K562 (cell line): Measurements from ENCODE around the gene PTH2. TPM values are rescaled to one million over a fixed set of nuclear protein-coding genes. Genes with fewer than 3 reads are reported as not detected.

Experiments used
- ARID2 ChIP-seq: fragments of 450-650 bp; IDR thresholded peaks from 2 replicates; pipeline ENCODE4 v1.6.1; 2017; ENCODE audit warnings: antibody characterized with exemption, mild to moderate bottlenecking
- ARID3B ChIP-seq: fragments of 250-450 bp; sonication (Bioruptor Pico); IDR thresholded peaks from 2 replicates; pipeline ENCODE4 v1.4.0; 2020; ENCODE audit warnings: borderline replicate concordance
- BRCA1 ChIP-seq, 2 experiments: fragments of 450-650 bp in 1 of 2; sonication (generic) in 1 of 2; formaldehyde crosslinking in 1 of 2; IDR thresholded peaks; 2 replicates each; pipeline versions ENCODE4 v1.5.0 to v1.6.1; 2017 to 2020; ENCODE audit warnings: mild to moderate bottlenecking in 1 of 2, missing genetic modification reagents in 1 of 2
- CHD2 ChIP-seq: IDR thresholded peaks from 2 replicates; pipeline ENCODE4 v1.6.1; 2011; ENCODE audit warnings: low read depth, low read length
- CXXC5 ChIP-seq: fragments of 250-450 bp; sonication (Bioruptor Pico); IDR thresholded peaks from 2 replicates; pipeline ENCODE4 v1.8.0; 2022; ENCODE audit warnings: inconsistent platforms, mild to moderate bottlenecking, moderate library complexity
- EGR1 ChIP-seq: fragments of 450-650 bp; conservative IDR thresholded peaks from 2 replicates; pipeline ENCODE4 v1.6.1; 2017; ENCODE audit warnings: mild to moderate bottlenecking
- HMGN3 ChIP-seq: IDR thresholded peaks from 2 replicates; pipeline ENCODE4 v1.6.1; 2011; ENCODE audit warnings: borderline replicate concordance, low read depth, mild to moderate bottlenecking, mixed read lengths, low read length; ENCODE audit not compliant: insufficient read length; ENCODE audit errors: extremely low read depth
- HNRNPH1 ChIP-seq: fragments of 200-400 bp; formaldehyde crosslinking; optimal IDR thresholded peaks from 2 replicates; pipeline ENCODE3; 2017; ENCODE audit warnings: low read depth, mild to moderate bottlenecking, low read length, moderate library complexity
- MTA1 ChIP-seq: fragments of 450-650 bp; IDR thresholded peaks from 2 replicates; pipeline ENCODE4 v1.6.1; 2017; ENCODE audit warnings: borderline replicate concordance
- NCOA4 ChIP-seq: fragments of 450-650 bp; IDR thresholded peaks from 2 replicates; pipeline ENCODE4 v1.6.1; 2018; ENCODE audit warnings: mild to moderate bottlenecking; ENCODE audit not compliant: partially characterized antibody
- NFIX ChIP-seq: fragments of 250-450 bp; sonication (Bioruptor Pico); IDR thresholded peaks from 2 replicates; pipeline ENCODE4 v1.4.0; 2020; ENCODE audit warnings: low read depth, mild to moderate bottlenecking, moderate library complexity
- PYGO2 ChIP-seq: fragments of 450-650 bp; IDR thresholded peaks from 2 replicates; pipeline ENCODE4 v1.6.1; 2016; ENCODE audit warnings: mild to moderate bottlenecking, missing genetic modification characterization, moderate library complexity, missing compliant biosample characterization
- ZNF212 ChIP-seq: fragments of 450-650 bp; formaldehyde crosslinking; IDR thresholded peaks from 2 replicates; pipeline ENCODE4 v1.4.0; 2020; ENCODE audit warnings: mild to moderate bottlenecking
- ZNF263 ChIP-seq: sonication (generic); formaldehyde crosslinking; IDR thresholded peaks from 2 replicates; pipeline ENCODE4 v1.8.0; 2022; ENCODE audit warnings: mild to moderate bottlenecking, missing genetic modification reagents, borderline replicate concordance
- polyA plus RNA-seq, 8 experiments: library from polyadenylated mRNA; depleted of rRNA in 4 of 8; stranded (reverse) in 5 of 8; unstranded in 3 of 8; fragments of >200 nt; fragmentation: Nextera tagmentation in 2 of 8; fragmentation: Illumina TruSeq in 1 of 8; extraction: Ambion mirVana in 2 of 8; extraction: Trizol in 1 of 8; gene quantifications; 2 replicates each; pipeline versions ENCODE4 v1.2.1 to v1.2.3, GENCODE V29; 2011 to 2014; ENCODE audit warnings: inconsistent platforms in 1 of 8, missing spikeins in 1 of 8
- total RNA-seq, 7 experiments: library from RNA; depleted of rRNA in 6 of 7; stranded (reverse); fragments of >200 nt in 6 of 7; fragmentation: Illumina TruSeq in 2 of 7; extraction: Trizol in 2 of 7; gene quantifications; 2 replicates each; pipeline versions ENCODE4 v1.2.1 to v1.2.3, GENCODE V29; 2011 to 2021; ENCODE audit warnings: low replicate concordance in 1 of 7
- TF ChIP-seq, protein P1 (sequence below): sonication (generic); formaldehyde crosslinking; IDR thresholded peaks from 2 replicates; pipeline ENCODE4 v1.8.0; 2022; ENCODE audit warnings: mild to moderate bottlenecking, missing genetic modification reagents
- TF ChIP-seq, protein P2 (sequence below), 2 experiments: fragments of 450-650 bp; IDR thresholded peaks; 2 replicates each; pipeline ENCODE4 v1.6.1; 2018; ENCODE audit warnings: mild to moderate bottlenecking in 2 of 2, low read depth in 1 of 2; ENCODE audit not compliant: partially characterized antibody in 2 of 2
- TF ChIP-seq, protein P3 (sequence below): sonication (generic); formaldehyde crosslinking; IDR thresholded peaks from 2 replicates; pipeline ENCODE4 v1.8.0; 2022; ENCODE audit warnings: mild to moderate bottlenecking, missing genetic modification reagents

Gene PTH2
- total and polyA plus RNA-seq, 9 of the 15 experiments (the other 6 are each of a cell fraction or from before 2014, with no cell fraction given): 1.3 TPM; not detected in 8

GRCh38 chr19:49430678-49431329 is 7.6 kb upstream of the PTH2 start (continued):
- TF ChIP-seq, protein P1, sequence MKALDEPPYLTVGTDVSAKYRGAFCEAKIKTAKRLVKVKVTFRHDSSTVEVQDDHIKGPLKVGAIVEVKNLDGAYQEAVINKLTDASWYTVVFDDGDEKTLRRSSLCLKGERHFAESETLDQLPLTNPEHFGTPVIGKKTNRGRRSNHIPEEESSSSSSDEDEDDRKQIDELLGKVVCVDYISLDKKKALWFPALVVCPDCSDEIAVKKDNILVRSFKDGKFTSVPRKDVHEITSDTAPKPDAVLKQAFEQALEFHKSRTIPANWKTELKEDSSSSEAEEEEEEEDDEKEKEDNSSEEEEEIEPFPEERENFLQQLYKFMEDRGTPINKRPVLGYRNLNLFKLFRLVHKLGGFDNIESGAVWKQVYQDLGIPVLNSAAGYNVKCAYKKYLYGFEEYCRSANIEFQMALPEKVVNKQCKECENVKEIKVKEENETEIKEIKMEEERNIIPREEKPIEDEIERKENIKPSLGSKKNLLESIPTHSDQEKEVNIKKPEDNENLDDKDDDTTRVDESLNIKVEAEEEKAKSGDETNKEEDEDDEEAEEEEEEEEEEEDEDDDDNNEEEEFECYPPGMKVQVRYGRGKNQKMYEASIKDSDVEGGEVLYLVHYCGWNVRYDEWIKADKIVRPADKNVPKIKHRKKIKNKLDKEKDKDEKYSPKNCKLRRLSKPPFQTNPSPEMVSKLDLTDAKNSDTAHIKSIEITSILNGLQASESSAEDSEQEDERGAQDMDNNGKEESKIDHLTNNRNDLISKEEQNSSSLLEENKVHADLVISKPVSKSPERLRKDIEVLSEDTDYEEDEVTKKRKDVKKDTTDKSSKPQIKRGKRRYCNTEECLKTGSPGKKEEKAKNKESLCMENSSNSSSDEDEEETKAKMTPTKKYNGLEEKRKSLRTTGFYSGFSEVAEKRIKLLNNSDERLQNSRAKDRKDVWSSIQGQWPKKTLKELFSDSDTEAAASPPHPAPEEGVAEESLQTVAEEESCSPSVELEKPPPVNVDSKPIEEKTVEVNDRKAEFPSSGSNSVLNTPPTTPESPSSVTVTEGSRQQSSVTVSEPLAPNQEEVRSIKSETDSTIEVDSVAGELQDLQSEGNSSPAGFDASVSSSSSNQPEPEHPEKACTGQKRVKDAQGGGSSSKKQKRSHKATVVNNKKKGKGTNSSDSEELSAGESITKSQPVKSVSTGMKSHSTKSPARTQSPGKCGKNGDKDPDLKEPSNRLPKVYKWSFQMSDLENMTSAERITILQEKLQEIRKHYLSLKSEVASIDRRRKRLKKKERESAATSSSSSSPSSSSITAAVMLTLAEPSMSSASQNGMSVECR: 0 out of 2 replicates have a peak, but pooled peaks have one; percentile 29
- no peak for TF ChIP-seq CXXC5
- TF ChIP-seq PYGO2: no peak
- TF ChIP-seq CHD2: no peak
- TF ChIP-seq BRCA1 (IDR thresholded peaks at IDR 0.05): no peak
- TF ChIP-seq BRCA1 (CRISPR knock-in tag; IDR thresholded peaks at IDR 0.05): no peak
- TF ChIP-seq, protein P2, sequence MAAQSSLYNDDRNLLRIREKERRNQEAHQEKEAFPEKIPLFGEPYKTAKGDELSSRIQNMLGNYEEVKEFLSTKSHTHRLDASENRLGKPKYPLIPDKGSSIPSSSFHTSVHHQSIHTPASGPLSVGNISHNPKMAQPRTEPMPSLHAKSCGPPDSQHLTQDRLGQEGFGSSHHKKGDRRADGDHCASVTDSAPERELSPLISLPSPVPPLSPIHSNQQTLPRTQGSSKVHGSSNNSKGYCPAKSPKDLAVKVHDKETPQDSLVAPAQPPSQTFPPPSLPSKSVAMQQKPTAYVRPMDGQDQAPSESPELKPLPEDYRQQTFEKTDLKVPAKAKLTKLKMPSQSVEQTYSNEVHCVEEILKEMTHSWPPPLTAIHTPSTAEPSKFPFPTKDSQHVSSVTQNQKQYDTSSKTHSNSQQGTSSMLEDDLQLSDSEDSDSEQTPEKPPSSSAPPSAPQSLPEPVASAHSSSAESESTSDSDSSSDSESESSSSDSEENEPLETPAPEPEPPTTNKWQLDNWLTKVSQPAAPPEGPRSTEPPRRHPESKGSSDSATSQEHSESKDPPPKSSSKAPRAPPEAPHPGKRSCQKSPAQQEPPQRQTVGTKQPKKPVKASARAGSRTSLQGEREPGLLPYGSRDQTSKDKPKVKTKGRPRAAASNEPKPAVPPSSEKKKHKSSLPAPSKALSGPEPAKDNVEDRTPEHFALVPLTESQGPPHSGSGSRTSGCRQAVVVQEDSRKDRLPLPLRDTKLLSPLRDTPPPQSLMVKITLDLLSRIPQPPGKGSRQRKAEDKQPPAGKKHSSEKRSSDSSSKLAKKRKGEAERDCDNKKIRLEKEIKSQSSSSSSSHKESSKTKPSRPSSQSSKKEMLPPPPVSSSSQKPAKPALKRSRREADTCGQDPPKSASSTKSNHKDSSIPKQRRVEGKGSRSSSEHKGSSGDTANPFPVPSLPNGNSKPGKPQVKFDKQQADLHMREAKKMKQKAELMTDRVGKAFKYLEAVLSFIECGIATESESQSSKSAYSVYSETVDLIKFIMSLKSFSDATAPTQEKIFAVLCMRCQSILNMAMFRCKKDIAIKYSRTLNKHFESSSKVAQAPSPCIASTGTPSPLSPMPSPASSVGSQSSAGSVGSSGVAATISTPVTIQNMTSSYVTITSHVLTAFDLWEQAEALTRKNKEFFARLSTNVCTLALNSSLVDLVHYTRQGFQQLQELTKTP (IDR thresholded peaks at IDR 0.05; ENCODE audit: low read depth in 1 of 2, partially characterized antibody in 2 of 2): no peak
- no peak for TF ChIP-seq MTA1
- TF ChIP-seq HNRNPH1: no peak
- no peak for TF ChIP-seq HMGN3
- TF ChIP-seq ZNF263: no peak
- no peak for TF ChIP-seq ZNF212 (CRISPR knock-in tag)
- TF ChIP-seq NCOA4: no peak
- TF ChIP-seq NFIX (CRISPR knock-in tag): no peak
- no peak for TF ChIP-seq EGR1
- TF ChIP-seq ARID3B (CRISPR knock-in tag): no peak
- TF ChIP-seq, protein P3, sequence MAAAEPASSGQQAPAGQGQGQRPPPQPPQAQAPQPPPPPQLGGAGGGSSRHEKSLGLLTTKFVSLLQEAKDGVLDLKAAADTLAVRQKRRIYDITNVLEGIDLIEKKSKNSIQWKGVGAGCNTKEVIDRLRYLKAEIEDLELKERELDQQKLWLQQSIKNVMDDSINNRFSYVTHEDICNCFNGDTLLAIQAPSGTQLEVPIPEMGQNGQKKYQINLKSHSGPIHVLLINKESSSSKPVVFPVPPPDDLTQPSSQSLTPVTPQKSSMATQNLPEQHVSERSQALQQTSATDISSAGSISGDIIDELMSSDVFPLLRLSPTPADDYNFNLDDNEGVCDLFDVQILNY (CRISPR knock-in tag): no peak
- no peak for TF ChIP-seq ARID2
